HG03469 (cell line): ENCODE results near the gene ITGB7.
"Not testable (repeated sequence)": the region's sequence is repeated elsewhere in the genome, so short reads cannot be mapped to it uniquely, and the experiment has no call there.

ENCODE experiments used
- ATAC-seq: cut with Tn5 transposase; IDR thresholded peaks from one replicate; pipeline ENCODE4 v1.9.1; 2021; ENCODE audit warnings: mild to moderate bottlenecking, moderate library complexity, moderate number of reproducible peaks; ENCODE audit not compliant: unreplicated experiment

ITGB7 gene

DNA sequence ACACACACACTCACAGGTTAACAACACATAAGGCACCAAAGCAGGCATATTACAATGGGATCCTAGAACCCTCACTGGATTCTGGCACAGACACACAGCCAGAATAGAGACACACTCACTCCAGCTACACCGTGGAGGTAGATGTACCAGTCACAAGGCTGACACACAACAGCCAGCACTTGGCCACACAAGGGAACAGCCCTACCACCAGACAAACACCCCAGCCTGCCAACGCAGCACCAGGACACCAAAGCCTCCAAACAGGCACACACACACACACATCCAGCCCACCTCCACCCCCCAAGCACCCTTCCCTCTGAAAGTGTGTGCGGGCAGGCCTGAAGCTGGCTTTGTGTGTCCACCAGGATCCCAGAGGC is 10.9 kb upstream of the ITGB7 start:
- ATAC-seq, result no peak

DNA sequence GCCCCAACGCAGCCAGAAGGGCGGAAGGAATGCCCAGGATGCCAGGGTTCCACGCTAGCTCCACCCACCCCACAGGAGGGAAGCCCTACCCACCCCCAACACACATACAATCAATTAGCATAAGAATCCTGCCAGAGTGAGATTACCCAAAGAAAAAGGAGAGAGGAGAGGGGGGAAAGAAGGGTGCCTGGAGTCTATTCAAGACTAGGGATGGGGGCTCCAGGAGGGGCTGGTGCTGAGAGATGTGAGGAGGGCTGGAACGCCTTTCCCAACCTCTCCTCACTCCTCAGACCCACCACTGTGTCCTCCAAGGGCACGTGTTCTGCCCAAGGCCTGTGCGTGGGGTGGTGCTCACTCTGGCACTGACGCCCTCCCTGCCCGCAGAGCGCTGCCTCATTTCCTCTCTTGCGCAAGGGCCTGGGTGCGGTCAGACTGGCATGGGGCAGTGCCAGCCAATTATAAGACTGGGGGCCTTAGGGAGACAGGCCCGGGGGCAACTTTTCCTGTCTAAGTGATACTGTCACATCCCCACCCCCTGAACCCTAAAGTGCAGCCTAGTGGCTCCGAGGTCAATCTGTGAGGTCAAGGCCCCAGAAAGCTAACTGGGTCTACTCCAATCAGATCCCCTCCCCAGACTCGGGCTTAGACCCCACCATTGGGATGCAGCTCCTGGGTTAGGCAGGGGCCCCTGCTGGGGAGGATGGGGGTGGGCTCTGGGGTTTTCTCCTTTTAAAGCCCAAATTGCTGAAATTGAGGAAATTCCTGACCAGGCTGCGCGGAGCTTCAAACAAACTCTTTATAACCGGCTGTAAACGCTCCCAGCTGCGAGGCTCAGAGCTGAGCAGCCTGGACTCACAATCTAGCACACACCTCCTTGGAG is 10.2 kb upstream of the ITGB7 start:
- ATAC-seq, result no peak

DNA sequence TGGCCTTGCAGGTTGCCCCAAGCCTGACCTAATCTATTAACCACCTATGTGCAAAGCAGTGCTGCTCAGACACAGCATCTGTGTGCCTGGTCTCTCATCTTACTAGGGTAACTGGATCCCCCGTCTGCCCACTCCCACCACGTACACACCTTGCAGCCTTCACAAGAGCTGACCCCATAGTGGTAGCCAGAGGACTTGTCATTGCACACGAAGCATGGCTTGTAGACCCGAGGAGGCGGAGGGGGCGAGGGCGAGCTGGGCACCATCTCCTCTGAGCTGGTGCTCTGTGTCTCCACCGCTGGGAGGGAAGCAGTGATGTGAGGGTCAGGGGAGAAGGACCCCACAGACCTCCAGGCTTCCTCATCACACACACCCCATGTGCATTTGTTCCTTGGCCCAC is 8.4 kb upstream of the ITGB7 start:
- ATAC-seq, result no peak

DNA sequence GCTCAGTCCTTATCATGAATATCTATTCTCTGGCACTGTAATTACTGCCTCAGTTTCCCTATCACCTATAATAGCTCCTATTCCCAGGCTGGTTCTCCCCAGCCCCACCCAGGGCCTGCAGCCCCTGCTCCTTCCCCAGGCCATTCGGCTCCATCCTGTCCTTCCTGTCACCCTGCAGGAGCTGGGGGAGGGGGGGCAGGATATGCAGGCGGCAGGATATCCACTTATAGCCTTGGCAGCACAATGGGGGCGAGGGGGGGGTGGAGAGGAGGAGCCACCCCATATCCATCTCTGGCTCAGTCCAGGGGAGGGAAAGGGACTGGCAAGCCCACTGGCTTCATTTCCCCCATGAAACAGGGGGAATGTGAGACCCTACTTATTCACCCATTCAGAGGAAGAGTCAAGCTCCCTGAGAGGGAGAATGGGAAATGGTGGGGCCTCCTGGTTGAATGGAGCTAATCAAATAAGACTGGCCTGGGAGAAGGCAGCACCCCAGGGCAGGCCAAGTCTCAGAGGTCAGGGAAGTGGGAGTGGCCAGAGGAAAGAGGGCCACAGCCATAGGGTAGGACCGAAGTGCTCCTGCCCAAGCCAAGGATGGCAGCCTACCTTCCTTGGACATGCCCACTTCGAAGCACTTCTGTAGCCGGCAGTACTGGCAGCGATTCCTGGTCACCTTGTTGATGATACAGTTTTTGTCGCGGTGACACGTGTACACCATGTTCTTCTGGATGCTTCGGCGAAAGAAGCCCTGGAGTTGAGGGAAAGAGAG is 7.8 kb upstream of the ITGB7 start:
- no peak for ATAC-seq

DNA sequence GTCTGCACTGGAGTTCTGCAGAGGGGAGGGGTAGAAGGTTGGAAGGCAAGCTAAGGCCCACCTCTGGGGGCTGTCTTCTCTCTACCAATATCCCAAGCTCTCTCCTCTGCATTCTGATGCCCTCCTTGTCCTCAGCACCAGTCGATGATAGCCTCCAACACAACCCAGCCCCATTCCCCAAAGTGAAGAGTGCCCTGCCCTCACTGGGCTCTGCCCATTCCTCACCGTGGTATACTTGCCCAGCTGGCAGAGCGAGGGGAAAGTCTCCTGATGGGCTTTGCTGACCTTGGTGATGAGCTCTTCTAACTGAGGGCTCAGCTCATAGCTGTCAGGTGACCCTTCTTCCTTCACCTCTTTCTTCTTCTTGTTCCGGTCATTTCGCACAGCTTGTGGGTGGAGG is 7.2 kb upstream of the ITGB7 start:
- ATAC-seq, result no peak

DNA sequence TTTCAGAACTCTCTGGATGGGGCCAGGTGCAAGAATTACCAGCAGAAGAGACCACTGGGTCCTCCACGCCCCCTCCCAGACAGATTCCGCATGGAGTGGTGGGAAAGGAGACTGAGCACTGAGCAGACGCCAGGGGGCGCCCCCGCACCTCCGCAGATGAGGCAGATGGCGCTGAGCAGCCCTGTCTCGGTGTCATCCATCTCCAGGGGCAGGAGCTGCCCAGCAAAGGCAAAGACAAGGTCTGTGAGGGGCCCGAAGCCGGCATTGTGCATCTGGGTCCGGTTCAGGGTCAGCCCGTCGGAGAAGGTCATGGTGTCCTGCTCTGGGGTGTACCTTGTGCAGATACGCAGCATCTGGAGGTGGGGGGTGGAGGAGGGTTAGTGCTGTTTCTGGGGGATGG is 6.3 kb upstream of the ITGB7 start:
- ATAC-seq, result no peak

DNA sequence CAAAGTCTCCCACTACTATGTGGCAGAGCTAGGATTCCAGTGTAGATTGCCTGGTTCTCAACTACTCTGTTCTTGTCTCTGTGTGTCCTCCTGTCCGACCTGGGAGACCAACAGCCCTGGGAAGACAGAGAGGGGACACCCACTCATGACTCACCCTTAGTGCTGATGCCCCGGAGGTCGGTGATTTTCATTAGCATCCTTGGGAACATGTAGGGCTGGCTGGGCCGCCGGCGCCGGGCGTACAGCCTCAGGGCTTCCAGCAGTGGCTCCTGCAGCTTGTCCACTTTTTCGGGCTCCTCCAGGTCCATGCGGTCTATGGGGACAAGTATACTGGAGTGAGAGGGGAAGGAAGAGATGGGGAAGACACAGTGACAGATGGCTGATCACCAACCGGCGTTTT is 5.9 kb upstream of the ITGB7 start:
- no peak for ATAC-seq

DNA sequence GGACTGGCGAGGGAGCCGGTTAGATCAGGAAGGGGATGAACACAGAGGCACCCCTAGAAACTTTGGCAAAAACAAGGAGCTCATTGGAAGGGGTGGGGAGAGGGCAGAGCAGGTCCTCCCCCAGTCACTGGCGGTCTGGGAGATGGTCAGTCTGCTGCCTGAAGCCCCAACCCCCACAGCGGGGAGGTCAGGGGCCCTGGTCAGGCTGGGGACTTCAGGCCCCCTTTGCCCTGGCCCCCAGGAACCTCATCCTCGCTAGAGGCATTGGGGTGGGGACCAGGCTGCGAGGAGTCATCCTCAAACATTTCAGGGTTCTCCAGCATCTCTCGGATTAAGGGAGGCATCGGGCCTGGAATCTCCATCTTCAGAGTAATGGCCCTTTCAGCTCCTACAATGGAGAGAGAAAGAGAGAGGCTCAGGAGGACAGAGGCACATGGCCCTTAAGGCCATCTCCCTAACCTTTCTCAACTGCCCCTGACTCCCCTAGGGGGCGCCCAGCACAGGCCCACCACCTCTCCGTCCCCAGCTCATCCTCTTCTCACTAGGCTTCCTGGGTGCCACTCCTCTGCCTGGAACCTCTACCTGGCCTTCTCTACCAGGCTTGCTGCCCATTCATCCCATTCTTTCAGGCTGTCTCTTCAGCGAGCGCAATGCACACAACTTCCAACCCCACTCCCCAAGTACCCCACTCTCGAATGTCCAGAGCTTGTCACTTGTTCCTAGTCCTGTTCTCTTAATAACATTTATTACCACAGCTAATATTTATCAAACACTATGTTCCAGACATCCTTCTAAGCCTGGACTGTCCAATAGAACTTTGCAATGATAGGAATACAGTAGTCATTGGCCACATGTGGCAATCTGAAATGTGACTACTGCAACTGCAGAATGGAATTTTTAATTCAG is 4.7 kb upstream of the ITGB7 start:
- ATAC-seq, result no peak

DNA sequence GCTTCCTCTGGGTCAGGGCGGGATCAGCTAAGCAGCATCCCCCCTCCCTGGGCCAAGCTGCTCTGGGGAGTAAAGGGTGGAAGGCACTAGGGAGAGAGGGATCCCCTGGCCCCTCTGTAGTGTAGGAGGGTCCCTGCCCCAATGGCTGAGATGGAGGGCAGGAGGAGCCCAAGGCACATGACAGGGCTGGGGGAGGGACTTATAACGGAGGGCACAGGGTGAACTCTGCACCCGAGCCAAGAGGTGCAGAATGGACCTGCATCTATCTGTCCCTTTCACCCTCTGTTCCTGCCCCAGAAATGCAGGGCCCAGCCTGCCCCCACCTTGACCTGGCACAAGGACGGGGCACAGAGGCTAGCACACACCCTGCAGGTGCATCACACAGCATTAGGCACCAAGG is 3.8 kb upstream of the ITGB7 start:
- ATAC-seq, result no peak

DNA sequence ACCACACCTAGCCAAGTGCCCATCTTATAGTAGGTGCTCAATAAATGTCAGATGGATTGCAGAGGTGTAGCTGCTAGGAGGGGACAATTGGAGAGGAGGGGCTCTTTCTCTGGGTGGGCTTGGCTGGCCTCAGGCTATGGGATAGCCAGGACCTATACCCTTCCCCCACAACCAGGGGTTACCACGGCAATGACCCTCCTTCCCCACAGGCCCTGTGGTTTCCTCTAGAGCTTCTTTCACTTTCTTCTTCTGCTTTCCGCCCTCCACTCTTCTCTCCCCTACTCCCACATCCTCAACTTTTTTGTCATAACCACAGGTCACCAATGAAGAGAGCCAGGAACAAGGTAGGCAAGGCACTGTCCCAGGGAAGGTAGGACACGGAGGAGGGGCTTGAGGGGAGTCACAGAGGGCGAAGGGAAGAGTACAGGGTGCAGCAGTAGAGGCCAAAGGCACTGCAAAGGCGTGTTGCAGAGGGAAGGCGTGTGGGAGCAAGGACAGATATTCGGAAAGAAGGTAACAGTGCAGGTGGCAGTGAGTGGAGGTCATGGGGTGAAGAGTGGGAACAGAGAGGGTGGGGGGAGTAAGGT is 1.9 kb upstream of the ITGB7 start:
- ATAC-seq, result no peak

DNA sequence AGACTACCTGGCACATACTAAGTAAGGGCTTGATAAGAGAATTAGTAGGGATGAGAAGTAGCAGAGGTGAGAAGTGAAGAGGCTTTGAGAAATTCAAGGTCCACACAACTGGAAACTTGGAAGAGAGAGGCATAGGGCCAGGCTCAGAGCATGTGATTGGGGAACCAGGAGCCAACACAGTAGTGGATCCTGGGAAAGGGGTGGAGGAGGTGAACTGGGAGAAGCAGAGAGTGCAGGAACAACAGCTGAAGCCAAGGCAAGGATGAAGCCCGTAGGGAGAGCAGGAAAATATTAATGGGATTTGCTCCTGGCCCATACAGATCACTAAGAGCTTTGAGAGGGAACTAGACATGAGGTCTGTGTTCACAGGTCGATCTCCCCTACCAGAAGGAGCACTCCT is 1.4 kb upstream of the ITGB7 start:
- ATAC-seq, result no peak

DNA sequence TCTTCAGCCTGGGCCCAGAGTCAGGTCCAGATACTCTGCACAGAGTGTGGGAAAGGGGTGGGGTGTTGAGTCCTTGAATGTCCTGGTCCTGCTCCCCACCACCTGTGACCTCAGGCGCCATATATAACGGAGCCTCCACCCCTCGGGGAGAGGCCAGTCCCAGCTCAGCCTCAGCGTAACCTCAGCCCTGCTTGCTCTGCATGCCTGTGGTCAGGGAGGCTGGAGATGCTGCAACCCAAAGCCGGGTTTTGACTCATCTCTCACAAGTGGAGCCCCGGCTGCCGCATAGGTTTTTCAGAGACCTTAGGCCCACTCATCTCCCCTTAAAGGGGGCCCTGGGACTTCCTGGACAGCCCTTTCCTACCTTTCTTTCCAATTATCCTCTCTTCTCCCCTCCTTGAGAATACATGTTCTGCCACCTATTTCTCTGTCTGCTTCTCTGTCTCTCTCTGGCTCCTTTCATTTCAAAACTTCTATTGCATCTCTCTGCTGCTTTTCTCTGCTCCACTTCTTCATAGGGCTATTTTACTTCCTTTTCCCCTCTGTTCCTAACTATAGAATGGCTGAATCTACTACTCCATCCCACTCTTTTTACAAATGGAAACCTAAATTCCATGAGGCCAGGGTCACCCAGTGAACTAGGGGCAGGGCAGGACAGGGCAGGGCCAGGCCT is 1.2 kb downstream of the ITGB7 start:
- ATAC-seq, result peak; percentile 43

DNA sequence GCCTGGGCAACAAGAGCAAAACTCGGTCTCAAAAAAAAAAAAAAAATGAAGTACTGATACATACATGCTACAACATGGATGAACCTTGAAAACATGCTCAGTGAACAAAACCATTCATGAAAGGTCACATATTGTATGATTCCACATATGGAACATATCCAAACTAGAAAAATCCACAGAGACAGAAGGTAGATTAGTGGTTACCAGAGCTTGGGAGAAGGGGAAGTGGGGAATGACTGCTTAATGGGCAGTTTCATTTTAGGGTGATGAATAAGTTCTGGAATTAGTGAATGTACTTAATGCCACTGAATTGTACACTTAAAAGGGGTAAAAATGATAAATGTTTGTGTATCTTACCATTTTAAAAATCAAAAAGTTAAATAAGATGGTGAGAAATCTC is 2.7 kb downstream of the ITGB7 start:
- ATAC-seq, result no peak

DNA sequence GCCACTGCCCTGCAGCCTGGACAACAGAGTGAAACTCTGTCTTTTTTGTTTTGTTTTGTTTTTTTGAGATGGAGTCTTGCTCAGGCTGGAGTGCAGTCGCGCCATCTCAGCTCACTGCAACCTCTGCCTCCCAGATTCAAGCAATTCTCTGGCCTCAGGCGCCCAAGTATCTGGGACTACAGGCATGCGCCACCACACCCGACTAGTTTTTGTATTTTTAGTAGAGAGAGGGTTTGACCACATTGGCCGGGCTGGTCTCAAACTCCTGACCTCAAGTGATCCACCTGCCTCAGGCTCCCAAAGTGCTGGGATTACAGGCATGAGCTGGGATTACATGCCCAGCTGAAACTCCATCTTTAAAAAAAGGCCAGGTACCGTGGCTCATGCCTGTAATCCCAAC is 4.7 kb downstream of the ITGB7 start:
- ATAC-seq, result not testable (repeated sequence)

DNA sequence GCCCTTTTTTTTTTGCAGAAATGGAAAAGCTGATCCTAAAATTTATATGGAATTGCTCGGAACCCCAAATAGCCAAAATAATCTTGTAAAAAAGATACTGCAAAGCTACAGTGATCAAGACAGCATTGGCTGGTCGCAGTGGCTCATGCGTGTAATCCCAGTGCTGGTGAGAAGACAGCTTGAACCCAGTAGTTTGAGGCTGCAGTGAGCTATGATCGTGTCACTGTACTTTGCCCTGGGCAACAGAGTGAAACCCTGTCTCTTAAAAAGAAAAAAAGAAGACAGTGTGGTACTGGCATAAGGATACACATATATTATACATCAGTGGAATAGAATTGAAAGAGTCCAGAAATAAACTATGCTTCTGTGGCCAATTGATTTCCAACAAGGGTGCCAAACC is 5.4 kb downstream of the ITGB7 start:
- no peak for ATAC-seq

DNA sequence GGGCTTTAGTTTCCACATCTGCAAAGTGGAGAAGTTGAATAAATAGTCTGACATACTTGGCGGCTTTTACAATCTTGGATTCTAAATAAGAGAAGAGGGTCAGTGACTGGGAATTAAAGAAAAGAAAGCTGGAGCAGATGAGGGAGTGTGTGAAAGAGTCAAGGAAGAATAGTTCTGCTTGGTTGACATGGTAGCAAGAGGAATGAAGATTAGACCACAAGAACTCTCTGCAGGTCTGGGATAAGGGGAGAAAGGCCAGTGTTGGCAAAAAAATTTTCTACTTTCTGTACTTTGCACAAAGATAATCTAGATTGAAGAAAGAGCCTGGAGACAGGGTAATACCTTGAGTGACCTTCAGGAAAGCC is 5.9 kb downstream of the ITGB7 start:
- no peak for ATAC-seq

DNA sequence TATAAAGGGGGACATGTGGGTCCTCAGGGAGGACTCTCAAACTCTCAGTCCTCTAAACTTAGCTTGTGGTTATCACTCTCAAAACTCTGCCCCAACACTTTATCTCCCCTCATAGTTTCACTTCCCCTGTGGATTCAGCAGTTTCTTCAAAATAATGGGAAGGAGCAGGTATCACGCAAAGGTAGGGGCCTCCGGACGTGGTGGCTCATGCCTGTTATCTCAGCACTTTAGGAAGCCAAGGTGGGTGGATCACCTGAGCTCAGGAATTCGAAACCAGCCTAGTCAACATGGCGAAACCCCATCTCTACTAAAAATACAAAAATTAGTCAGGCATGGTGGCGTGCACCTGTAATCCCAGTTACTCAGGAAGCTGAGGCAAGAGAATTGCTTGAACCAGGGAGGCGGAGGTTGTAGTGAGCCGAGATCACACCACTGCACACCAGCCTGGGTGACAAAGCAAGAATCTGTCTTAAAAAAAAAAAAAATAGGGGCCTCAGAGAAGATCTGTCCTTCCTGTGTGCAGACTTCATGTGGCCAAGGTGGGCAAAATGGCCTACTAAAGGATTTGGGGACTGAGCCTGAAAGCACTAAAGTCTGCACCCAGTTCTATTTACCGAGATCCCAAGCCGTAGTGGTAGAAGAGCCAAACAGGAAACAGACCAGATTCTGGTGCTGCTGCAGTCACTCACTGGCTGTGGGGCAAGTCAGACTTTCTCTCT is 6.4 kb downstream of the ITGB7 start:
- no peak for ATAC-seq

DNA sequence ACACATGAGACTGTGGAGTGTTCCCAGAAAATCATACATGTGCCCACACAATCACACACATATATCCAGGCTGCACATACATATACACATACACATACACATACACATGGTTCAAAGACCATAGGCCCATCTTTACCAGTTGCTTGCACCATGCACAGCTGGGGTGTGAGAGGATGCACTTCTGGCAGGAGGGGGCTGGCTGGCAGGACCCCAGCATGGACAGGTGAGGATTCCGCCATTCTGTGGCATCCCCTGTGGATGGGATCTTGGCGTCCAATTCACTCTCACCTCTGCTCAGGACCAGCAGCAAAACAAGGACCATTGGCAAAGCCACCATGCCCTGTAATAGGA is 7.0 kb downstream of the ITGB7 start:
- no peak for ATAC-seq

DNA sequence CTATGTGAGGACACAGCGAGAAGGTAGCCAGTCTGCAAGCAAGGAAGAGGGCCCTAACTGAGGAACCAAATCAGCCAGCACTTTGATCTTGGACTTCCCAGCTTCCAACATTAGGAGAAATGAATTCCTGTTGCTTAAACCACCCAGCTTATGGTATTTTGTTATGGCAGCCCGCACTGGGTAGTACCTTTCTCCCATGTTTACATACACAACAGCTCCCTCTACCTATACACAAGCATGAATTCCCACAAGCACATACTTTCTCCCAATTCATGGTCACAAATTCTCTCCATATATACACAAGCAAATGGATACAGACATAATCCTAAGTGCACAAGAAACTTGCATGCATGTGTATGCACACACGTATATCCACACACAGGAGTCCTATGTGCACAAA is 7.4 kb downstream of the ITGB7 start:
- no peak for ATAC-seq
